Thyroid gland (tissue), 4 donors: ENCODE results near the gene CAMK2G.

Source experiments
- CTCF ChIP-seq, 6 experiments: fragments of 200-600 bp in 3 of 6; fragments of 450-650 bp in 3 of 6; sonication (generic) in 3 of 6; IDR thresholded peaks; one replicate each; pipeline ENCODE4 v1.5.1; 2016 to 2019; ENCODE audit warnings: antibody characterized with exemption in 6 of 6, mild to moderate bottlenecking in 2 of 6, inconsistent platforms in 1 of 6, moderate library complexity in 1 of 6
- POLR2A ChIP-seq, 2 donors: fragments of 450-650 bp; IDR thresholded peaks; one replicate each; pipeline ENCODE4 v1.6.1; 2017; ENCODE audit warnings: antibody characterized with exemption in 2 of 2, mild to moderate bottlenecking in 2 of 2, moderate library complexity in 1 of 2

- TF ChIP-seq CTCF (IDR thresholded peaks at IDR 0.05) (no peak), POLR2A (IDR thresholded peaks at IDR 0.05) (no peak)
Observed at GRCh38 chr10:73916761-73917470, 42.6 kb upstream of the CAMK2G start.
